HG03039 (cell line): Measurements from ENCODE around the gene MPLKIP.
"Not testable (repeated sequence)": the region's sequence is repeated elsewhere in the genome, so short reads cannot be mapped to it uniquely, and the experiment has no call there.

Experiments used
- ATAC-seq: cut with Tn5 transposase; IDR thresholded peaks from one replicate; pipeline ENCODE4 v1.9.1; 2021; ENCODE audit warnings: mild to moderate bottlenecking, moderate library complexity; ENCODE audit not compliant: unreplicated experiment

Gene MPLKIP

DNA sequence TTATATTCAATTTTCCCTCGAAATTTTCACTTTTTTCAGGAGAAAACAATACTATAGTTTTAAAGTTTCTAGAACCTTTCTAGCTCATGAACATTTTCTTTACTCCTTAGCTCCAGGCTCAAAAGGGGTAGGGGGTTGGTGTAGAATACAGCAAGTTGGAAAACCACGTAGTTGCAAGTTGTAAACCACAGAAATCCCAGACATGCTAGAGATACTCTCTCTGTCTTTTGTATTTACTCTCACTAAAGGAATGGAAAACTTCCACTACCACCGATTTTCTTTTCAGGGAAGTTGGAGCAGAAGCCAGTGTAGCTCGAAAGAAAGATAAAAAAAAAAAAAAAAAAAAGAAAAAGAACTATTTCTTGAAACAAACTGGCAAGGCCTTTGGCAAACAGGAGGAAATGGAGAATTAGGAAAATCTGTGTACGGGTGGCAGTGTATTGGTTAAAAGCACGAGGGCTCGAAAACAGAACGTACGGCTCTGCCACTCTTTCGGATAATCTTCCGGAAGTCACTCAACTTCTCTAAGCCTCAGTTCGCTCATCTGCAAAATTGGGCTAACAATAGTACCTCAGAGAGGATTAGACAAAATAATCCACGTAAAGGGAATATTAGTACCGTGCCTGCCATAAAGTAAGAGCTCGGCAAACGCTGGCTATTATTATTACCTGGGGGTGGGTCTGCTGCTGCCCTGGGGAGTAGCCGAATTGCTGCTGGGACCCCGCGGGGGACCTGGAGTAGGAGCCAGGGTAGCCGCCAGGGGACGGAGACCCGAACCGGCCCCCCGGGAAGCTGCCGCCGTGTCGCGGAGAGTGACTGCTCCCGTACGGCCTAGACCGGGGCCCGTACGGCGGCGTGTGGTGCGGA is 628 bp downstream of the MPLKIP start:
- ATAC-seq, result peak; percentile 4

DNA sequence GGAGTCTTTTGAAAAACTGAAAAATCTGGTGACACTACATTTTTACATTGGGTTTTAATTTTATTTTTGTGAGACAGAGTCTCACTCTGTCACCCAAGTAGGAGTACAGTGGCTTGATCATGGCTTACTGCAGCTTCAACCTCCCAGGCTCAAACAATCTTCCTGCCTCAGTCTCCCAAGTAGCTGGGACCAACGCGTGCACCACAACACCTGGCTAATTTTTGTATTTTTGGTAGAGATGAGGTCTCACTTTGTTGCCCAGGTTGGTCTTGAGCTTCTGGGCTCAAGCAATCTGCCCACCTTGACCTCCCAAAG is 11.5 kb downstream of the MPLKIP start:
- ATAC-seq, result no peak

DNA sequence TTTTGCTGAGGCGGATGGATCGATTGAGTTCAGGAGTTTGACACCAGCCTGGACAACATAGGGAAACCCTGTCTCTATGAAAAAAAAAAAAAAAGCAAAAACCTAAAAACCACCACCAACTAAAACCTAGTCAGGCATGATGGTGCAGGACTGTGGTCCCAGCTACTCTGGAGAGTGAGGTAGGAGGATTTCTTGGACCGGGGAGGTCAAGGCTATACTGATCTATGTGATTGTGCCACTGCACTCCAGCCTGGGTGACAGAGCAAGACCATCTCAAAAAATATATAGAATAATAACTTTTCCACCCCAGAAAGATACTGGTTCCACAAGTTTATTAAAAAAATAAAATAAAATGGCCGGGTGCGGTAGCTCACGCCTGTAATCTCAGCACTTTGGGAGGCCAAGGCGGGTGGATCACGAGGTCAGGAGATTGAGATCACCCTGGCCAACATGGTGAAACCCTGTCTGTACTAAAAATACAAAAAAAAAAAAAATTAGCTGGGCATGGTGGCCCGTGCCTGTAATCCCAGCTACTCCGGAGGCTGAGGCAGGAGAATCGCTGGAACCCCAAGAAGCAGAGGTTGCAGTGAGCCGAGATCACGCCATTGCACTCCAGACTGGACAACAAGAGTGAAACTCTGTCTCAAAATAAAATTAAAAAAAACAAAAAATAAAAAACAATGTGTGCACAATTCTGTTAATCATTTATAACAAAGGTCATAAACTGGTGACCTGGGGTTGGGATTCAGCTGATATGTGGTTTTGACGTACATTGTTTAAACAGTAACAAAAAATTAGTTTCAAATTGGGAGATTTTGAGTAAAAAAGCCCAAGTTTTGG is 12.1 kb downstream of the MPLKIP start:
- not testable (repeated sequence) for ATAC-seq

- ATAC-seq, result no peak
Observed at GRCh38 chr7:40120020-40120419, 14.4 kb downstream of the MPLKIP start.

DNA sequence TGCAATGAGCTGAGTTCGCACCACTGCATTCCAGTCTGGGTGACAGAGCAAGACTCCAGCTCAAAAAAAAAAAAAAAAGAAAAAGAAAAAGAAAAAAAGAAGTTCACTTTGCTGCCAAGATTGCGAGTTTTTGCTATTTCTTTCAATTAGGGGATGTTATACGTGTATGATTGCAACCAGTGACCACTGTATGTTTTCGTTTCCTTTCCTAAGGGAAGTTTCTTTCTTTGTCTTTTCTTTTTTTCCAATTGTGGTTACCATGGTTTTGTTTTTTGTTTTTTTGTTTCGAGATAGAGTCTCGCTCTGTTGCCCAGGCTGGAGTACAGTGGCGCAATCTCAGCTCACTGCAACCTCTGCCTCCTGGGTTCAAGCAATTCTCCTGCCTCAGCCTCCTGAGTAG is 16.2 kb downstream of the MPLKIP start:
- ATAC-seq, result not testable (repeated sequence)

DNA sequence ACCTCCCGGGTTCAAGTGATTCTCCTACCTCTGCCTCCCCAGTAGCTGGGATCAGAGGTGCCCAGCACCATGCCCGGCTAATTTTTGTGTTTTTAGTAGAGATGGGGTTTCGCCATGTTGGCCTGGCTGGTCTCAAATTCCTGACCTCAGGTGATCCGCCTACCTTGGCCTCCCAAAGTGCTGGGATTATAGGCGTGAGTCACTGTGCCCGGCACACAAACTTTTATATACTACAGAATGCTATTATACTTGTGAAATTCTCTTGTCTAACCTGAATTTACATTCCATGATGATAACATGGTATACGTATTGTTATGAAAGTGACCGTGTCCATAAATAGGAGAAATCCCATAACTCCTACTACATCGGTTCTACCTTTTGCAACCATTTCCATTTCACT is 17.2 kb downstream of the MPLKIP start:
- ATAC-seq, result not testable (repeated sequence)

DNA sequence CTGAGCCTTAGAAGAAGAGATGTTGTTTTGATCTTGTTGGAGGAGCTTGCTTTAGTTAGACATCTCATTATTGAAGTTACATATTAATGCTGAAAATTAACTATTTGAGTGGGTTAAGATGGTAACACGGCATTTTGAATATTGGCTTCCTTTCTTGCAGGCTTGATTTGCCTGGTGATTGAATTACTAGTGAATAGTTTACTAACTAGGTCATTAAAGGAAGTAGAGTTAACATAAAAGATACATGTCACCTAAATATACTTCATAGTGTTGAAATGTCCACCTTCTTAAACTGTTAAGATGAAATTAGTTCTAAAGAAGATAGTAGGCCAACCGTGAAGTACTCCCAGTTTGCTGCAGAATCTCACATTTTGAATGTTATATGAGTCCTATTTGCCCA is 18.5 kb downstream of the MPLKIP start:
- ATAC-seq, result no peak

GRCh38 chr7:40105879-40106473 is 28.4 kb downstream of the MPLKIP start:
- ATAC-seq, result no peak

DNA sequence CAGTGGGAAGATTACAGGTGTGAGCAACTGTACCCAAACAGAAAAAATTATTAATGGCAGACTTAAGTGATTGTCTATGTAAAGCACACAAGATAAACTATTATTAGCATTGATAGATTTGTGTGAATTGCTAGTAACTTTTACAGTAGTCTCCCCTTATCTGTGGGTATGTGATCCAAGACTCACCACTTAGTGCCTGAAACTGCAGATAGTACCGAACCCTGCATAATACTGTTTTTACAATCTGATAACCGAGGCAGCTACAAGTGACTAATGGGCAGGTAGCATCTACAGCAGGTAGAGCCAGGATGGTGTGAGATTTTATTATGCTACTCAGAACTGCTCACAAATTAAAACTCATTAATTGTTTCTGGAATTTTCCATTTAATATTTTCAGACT is 31.5 kb downstream of the MPLKIP start:
- no peak for ATAC-seq

- no peak for ATAC-seq
Observed at GRCh38 chr7:40101201-40101600, 33.2 kb downstream of the MPLKIP start.

DNA sequence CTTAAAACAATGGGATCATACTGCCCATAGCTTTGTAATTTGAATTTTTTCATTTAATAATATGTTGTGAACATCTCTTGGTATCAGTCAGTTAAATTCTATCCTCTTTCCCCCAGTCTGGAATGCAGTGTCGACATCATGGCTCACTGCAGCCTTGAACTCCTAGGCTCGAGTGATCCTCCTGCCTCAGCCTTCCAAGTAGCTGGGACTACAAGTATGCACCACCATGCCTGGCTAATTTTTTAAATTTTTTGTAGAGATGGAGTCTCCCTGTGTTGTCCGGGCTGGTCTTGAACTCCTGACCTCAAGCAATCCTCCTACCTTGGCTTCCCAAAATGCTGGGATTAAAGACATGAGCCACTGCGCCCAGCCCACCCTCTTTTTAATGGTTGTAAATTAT is 34.6 kb downstream of the MPLKIP start:
- no peak for ATAC-seq

DNA sequence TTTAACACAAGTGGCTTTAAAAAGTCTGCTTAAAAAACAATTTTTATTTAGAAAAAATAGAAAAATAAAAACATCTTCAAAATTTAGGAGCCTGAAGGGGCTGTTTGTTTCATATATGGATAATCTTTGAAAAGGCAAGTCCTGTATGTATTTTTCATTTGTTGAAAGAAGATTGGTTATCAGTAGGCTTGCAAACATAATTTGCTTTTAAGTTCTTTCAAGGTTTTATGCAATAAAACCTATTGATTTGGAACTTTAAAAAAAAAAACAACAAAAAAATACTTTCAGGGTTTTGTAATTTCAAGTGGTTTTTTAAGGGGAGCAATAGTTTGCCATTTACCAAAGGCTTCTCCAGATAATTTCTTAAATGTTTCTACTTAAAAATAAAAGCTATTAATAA is 35.6 kb downstream of the MPLKIP start:
- no peak for ATAC-seq

DNA sequence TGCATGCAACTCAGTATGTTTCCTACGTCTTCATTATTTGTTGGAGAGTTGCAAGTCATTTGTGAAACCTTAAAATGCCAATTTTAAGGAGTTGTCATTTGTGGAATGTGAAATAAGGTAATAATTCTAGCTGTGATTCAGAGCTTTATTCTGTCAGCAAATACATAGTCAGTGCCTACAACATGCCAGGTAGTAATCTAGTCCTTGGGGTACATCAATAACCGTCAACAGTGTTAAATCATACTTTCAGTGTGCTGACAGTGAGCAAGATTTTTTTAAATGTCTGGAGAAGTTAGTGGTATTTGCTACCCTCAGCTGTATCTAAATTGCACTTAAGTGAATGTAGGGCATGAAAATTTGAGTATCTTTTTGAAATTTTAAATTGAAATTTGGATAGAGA is 36.7 kb downstream of the MPLKIP start:
- no peak for ATAC-seq

DNA sequence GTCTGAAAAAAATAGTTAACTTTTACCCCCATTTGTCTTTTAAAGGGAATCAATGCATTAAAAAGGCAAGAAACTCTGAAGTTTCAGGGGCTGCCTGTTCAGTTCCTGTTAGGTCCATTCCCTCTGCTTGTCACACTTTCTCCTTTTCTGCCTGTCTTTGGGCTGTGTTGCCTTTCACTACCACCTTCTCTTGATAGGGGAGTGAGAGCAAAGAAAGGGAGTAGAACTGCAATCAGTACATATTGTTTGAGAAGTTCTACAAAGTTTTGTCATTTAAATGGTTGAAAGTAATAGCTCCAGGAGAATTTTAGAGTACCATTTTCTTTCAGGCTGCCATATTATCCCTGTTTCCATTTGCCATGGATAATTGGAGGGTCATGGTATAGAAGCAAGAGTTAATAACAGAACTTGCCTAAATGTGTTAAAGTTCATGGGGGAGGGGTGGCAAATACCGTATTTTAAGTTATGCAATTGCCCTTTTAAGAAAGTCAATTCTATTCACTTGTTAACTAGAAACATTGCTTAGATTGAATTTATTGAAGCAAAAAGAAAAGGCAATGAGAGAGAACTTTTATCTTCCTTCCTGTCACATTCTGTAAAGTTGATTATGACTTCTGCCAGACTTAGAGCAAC is 38.6 kb downstream of the MPLKIP start:
- ATAC-seq, result no peak

DNA sequence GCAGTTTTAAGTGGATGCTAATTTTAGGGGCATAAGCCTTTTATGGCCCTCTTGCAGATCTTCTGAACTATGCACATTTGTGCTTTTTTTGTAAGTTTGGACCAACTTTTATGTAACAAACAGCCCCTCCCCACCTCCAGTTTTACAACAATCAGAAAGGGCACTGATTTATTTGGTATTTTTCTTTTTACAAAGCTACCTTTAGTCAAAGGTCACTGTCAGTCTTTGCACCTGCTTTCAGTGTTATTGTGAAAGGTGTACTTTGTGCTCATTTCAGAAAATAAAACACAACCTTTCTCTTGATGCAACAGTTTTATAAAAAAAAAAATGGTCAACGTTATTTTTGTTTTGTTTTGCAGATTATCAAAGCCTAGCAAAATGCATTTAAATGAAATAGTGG is 39.2 kb downstream of the MPLKIP start:
- no peak for ATAC-seq

DNA sequence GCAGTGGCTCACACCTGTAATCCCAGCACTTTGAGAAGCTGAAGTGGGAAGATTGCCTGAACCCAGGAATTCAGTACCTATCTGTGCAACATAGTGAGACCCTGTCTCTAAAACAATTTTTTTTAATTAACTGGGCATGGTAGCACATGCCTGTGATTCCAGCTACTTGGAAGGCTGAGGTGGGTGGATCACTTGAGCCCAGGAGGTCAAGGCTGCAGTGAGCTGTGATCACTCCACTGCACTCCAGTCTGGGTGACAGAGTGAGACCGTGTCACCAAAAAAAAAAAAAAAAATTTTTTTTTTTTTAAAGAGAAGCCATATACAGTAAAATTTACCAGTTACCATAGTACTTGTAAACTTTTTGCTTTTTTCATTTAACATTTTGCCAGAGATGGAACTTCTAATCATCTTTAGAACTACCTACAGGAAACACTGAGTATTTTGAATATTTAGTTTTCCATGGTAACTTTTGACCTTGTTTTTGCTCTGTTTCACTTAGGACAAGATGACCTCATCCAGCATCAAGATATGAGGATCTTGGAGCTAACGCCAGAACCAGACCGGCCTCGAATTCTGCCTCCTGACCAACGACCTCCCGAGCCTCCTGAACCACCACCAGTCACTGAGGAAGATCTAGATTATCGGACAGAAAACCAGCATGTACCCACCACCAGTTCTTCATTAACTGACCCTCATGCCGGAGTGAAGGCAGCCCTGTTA is 40.6 kb downstream of the MPLKIP start:
- ATAC-seq, result no peak

GRCh38 chr7:40092182-40092581 is 42.2 kb downstream of the MPLKIP start:
- ATAC-seq, result no peak

DNA sequence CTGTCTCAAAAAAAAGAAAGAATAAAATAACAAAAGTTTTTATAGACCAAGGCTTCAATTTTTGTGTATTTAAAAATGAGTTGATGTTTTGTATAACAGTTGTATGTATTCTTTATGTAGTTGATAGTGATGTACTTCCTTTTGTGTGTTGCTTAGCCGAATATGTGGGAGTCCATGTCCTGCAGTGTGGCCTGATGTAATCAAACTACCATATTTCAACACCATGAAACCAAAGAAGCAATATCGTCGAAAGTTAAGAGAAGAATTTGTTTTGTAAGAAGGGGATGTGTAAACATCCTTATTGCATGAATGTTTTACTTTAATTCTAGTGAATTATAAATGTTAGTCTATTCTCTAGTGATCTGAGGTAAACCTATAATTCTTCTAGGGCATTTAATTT is 56.6 kb downstream of the MPLKIP start:
- ATAC-seq, result no peak
